ENCODE results near the gene ALG6.

The ALG6 gene

DNA sequence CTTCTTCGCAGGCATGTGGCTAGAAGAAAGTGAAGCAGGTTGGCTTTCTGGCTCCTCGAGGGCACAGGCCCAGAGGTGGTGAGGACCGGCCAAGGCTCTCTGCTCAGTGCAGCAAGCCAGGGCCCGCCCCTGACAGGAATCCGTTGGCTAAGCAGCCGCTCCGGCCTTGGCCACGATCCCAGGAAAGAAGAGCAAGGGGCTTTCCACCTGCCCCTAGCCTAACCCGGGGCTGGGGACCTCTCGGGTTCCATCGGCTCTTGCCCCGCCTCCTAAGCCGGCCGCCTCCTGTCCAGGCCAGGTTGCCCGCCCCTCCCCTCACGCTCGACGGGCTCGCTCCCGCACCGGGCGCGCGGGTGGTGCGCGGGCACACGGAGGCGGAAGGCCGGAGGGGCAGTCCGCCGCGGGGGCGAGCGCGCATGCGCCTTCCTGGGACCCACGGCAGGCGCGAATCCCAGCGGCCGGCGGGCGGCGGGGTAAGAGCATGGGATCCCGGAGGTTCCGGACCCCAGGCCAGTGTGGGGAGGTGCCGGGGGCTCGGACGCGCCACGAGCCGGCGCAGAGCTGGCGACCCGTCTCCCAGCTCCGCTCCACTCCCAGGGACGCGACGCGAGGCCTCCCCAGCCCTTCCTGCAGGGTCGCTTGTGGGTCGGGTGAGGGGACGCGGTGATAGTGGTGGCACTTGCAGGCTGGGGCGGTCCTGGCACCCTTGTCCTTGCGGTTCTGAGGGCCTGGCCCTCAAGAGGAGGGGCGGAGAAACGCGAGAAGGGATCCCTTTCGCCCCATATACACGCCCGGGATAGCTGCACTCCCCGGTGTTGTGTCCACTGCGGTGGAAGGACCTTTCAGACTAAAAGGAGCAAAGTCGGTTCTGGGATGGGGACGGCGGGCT lies at the start of gene ALG6:
ALG6 (plus strand) TSS at position 413 of the 889 bp plus-strand sequence. CDS start 3,351 bp downstream, outside the sequence.
- DNase-seq (ENCODE audit: low read depth) = peak; percentile 94

DNA sequence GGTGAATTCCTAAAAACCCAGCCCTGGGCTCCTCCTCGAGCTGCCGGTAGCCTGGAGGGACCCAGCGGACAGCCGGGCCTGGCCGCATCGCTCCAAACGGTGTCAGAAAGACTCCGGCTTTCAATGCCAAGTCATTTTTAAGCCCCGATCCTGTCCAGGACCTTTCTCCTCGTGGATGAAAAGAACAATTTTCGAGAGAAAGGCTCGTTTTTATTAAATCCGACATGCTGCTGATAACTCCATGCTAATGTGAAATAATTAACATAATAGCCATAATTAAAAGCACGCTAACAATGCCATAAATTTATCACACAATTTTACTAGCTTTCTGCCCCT lies 49.6 kb upstream of the ALG6 start:
- DNase-seq (ENCODE audit: low read depth) = no peak

DNA sequence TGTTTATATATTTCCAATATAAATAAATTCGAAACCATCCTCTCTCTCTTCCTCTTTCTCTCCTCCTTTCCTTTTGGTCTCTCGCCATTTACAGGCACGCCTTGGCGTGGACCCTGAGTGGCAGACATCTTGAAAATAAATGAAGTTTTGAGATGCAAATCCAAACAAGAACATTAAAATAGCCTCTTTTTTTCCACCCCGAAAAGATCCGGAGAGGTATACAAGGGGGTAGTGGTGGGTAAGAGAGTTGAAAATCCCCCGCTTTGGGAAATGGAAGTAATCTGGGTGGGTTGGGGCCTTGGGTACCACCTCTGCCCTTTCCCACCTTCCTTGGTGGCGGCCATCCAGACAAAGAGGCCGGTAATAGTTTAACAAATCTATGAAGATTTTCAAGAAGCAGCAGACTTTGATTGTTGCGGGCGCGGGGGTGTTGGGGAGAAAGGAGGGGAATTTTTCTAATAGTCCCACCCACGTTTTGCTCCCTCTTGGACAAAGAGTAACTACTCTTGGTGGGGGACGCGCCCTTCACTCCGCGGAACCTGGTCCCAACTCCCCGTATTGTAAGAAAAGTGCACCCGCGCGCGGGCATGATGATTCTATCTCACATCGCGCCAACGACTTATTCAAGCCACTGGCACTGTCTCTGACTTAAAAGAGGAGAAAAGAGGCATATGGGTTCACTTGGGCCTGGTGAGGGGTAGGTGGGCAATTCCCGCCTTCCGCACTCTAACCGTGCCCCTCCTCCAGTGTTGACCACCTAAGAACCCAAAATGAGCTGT lies 49.0 kb upstream of the ALG6 start:
- DNase-seq (ENCODE audit: low read depth) = no peak

DNA sequence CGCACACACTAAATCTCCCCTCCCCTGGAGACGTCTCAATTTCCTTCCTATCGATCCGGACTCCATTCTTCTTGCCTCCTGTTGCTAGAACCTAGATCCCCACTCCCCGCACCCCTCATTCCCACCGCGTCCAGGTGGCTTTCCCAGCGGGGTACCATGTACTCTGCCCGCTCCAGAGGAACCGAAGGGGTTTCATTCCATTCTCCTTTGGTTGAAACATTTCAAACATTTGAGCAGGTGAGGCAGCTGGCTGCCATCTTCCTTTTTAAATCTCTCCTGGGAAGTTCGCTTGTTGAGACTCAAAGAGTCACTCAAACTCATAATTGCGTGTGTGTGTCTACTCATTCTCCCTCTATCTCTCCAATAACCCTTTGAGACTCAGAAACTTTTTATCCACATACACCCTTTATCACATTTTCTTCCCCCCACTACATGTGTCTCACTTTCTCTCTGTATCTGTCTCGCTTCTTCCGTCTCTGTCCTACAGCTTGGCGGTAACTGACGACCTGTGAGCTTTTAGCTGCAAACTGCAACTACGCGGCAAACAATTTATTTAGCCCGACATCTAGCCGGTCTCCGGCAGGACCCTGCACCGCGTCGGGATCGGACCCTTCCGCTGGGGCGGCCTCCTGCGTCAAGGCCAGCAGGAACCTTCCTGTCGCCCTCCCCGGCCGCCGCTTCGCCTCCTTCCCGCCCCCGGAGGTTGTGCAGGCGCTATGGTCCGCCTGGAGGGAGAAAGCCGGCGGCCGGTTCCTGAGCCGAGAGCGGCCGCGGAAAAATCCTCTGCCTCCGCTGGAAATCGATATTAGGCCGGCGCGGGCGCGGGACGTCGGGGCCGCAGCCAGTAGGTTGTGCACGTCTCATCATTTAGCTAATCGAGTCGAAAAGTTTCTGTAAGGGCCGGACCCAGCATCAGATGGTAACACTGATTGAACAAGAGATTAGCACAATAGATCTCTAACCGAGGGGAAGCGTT lies 48.1 kb upstream of the ALG6 start:
- no peak for DNase-seq (ENCODE audit: low read depth)

DNA sequence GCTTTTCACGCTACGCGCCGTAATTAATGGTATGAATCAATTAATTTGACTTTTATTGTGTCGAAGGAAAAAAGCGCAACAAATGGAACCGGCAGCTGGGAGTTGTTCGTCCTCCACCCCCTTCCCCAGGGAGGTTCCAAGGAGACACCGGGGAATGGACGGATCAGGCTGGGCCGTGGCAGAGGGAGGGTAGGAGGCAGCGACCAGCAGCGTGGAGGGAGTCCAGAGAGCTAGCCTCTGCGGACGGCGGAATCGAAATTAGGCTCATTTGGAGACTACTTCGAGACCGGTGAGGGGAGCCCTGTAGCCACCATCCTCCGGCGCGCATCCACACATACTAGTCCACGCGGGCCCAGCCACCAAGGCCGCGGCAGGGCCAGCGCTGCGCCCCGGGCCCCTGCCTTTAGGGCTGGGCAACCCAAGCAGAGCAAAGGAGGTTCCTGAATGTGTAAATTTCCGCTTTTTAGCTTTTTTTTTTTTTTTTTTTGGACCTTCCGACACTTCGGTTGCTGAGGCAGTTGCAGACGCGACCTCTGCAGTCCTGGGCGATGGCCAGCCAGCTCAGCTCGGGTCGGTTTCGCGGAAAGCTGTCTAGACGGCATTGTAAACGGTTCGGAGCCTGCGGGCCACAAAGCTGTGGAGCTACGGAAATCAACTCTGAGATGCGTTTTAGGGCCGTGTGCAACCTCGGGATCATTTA lies 47.3 kb upstream of the ALG6 start:
- DNase-seq (ENCODE audit: low read depth) = no peak

DNA sequence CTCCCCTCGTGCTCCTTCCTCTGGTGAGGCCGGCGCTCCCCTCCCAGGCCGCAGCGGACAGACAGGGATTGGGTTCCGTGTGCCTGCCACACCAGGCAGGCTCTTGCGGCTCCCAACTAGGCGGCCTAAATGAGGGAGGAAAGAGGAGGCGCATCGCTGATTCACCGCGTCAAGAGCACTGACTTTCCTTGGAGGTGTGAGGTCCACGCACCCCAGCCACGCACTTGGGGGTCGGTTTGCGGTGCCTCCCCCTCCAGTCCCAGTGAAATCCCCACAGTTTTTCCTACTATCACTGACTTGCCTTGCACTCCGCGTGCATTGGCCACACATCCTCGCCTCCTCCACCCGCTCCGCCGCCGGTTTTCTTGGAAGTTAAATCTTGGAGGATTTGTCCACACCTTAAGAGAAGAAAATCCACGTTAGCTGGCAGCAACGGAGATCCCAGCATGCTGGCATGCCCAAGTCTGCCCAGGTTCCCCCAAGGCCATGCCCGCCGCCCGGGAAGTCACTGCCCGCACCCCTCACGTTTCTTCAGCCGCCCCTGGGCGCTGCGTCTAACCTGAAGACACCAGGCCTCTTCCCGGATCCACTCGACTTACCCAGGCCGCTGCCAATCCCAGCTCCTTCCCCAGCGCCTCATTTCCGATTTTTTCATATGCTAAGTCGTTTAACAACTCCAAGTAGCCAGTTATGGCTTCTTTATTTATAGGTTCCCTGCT lies 46.2 kb upstream of the ALG6 start:
- no peak for DNase-seq (ENCODE audit: low read depth)

DNA sequence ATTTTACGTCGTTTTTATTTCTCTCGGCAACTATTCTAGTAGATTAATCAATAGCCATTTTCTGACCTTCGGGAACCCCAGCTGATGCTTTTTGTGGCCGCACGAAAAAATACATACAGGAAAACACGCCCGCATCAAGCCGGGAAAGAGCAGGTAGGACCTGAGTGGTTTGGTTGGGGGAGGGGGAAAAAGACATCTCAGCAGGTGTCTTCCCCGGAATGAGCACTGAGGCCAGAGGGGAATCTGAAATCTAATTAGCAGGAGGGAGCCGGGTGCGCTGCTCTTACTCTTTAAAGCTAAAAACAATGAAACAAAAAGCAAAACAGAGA lies 45.7 kb upstream of the ALG6 start:
- DNase-seq (ENCODE audit: low read depth) = no peak

DNA sequence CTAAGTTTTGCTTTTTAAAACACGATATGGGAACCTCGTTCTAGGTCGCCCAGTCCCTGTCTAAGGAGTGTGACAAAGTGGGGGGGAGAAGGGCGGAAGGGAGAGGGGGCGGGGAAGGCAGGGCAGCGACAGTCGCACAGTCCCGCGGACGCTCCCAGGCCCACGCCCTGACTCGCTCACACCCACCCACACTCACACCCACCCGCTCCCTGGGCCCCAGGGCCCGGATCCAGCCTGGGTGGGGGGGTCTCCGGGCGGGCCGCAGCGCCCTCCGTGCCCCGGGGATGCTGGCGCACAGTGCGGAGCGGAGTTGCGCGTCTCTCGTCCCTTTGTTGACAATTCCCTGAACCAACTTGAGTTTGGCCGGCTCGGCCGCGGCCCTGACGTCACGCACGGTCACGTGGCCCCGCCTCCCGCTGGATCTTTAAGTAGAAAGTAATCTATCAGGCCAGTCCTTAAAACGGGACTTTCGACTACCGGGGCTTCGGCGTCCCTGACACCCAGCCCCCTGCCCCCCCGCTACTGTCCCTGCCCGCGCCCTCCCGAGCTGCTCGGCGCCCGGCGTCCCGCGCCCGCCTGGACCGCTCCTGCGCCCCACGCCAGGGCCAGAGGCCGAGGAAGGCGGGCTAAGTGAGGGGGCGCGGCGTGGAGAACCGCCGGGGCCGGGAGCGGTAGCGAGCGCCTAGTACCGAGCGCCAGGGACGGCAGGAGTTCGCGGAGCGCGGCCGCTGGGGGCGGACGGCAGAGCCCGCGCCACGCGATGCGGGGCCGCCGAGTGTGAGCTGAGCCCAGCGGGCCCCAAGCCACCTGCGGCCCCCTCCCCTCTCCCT lies 45.1 kb upstream of the ALG6 start, which contains the start of gene FOXD3:
FOXD3 (plus strand) TSS at position 454 of the 830 bp plus-strand sequence. CDS start 492 bp downstream, outside the sequence.
- DNase-seq (ENCODE audit: low read depth) = no peak

DNA sequence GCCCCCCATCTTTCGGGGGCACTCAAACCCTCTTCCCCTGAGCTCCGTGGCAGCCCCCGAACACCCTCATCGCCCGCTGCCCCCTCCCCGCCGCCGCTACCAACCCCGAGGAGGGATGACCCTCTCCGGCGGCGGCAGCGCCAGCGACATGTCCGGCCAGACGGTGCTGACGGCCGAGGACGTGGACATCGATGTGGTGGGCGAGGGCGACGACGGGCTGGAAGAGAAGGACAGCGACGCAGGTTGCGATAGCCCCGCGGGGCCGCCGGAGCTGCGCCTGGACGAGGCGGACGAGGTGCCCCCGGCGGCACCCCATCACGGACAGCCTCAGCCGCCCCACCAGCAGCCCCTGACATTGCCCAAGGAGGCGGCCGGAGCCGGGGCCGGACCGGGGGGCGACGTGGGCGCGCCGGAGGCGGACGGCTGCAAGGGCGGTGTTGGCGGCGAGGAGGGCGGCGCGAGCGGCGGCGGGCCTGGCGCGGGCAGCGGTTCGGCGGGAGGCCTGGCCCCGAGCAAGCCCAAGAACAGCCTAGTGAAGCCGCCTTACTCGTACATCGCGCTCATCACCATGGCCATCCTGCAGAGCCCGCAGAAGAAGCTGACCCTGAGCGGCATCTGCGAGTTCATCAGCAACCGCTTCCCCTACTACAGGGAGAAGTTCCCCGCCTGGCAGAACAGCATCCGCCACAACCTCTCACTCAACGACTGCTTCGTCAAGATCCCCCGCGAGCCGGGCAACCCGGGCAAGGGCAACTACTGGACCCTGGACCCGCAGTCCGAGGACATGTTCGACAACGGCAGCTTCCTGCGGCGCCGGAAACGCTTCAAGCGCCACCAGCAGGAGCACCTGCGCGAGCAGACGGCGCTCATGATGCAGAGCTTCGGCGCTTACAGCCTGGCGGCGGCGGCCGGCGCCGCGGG lies 44.2 kb upstream of the ALG6 start:
- no peak for DNase-seq (ENCODE audit: low read depth)

DNA sequence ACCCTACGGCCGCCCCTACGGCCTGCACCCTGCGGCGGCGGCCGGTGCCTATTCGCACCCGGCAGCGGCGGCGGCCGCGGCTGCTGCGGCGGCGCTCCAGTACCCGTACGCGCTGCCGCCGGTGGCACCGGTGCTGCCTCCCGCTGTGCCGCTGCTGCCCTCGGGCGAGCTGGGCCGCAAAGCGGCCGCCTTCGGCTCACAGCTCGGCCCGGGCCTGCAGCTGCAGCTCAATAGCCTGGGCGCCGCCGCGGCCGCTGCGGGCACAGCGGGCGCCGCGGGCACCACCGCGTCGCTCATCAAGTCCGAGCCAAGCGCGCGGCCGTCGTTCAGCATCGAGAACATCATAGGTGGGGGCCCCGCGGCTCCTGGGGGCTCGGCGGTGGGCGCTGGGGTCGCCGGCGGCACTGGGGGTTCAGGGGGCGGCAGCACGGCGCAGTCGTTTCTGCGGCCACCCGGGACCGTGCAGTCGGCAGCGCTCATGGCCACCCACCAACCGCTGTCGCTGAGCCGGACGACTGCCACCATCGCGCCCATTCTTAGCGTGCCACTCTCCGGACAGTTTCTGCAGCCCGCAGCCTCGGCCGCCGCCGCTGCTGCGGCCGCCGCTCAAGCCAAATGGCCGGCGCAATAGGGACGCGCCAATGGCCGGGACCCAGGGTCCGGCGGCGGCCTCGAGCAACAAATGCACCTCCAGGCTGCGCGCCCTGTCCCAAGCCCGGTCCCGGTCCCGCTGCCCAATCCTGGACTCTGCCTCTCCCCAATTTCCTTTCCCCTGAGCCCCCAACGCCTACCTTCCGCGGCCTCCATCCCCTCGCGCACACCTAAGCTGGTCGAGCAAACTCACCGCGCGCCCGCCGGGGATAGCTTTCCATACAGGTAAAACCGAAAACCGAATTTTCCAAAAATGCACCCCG lies 43.3 kb upstream of the ALG6 start:
- no peak for DNase-seq (ENCODE audit: low read depth)

DNA sequence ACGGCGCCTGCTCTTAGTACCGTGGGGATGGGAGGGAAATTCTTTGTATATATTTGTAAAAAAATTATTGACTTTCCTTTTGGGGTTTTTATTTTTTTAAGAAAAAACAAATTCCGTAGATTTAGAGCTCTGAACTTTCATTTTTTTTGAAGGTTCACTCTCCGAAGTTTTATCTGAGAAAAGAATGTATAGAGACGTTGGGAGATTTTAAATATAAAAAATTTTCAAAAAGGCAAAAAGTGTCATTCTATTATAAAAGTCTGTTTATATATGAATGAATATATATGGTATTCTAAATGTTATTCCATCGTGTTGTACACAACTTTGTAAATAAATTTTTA lies 42.7 kb upstream of the ALG6 start:
- DNase-seq (ENCODE audit: low read depth) = no peak

DNA sequence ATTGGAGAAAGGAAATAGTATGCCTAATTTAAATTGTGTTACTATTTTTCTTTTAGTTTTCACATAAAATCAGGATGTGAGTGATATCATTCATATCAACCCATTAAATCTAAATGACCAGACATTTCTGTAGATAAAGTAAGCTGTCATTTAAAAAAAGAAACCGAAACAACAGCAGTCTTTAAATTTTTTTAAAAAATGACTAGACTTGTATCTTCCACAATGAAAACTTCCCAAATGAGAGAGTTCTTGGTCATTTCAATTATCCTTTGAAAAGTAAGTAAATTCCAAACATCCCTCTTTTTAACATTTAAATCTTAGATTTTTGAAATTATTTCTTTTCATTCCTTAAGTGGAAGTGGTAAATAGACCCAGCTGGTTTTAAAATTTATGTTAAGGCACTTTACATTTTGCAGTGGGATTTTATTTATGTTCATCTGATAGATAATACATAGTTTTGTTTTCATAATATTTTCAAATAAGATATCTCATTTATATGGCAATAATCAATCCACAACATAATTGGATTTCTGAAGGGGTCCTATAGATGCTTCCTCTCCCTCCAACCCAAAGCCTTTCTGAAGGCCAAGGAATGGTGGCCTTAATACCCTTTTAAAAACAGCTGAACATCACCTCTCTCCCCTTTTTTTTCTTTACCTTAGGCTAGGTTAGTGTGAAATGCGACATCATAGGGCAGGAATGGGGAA lies 42.0 kb upstream of the ALG6 start:
- DNase-seq (ENCODE audit: low read depth) = no peak

DNA sequence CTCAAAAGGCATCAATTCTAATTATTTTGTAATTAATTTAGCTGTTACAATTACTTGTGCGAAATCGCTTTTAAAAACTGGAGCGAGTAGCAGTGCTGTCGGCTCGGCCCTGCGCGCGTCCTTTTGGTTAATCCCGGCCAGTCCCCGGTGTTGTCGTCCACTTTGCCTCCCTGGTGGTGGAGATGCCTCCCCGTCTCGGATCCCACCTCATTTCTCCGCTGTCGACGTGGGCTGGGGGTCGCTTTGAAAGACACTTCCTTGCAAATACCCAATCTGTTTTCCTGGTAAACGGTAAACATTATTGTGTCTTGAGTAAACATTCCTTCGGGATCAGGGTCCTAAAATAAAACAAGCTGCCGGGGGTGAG lies 41.3 kb upstream of the ALG6 start:
- DNase-seq (ENCODE audit: low read depth) = no peak

DNA sequence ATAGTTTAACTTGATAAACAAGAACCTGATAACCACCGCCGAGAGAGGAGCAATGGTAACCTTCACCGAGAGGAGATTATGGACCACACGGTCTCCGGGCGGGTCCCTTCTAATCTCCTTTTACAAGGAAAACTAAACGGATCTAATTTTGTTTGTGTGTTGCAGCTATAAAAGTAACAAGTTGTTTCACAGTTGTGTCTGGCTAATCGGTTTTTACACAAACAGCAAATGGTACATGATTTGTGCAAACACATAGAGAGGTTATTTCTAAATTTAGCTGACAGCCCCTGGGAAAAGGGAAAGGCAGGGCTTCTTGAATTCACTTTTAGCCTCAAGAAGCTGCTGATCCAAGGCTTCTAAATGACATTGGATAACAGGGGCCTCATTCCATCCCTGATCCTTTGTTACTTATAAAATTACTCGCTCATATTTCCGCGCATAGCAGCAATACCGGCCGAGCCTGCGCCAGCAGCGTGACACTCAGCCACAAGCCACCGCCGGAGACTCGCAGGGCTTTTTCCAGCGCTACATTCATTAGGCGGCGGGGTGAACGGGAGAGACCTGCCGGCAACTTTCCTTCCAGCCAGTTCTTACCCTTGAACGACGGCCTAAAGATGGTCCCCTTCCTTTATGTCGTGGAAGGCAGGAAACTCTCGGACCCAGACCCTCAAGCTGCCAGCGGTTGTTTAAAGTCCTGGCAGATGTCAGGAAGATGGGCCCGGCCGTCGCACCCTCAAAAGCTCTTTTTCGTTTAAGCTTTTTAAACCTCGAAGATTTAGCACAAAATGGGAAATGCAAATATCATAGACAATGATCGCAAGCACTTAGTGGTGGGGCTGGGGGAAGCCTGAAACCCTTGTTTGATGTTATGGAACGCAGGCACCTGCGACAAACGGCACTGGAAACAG lies 40.7 kb upstream of the ALG6 start:
- DNase-seq (ENCODE audit: low read depth) = no peak

DNA sequence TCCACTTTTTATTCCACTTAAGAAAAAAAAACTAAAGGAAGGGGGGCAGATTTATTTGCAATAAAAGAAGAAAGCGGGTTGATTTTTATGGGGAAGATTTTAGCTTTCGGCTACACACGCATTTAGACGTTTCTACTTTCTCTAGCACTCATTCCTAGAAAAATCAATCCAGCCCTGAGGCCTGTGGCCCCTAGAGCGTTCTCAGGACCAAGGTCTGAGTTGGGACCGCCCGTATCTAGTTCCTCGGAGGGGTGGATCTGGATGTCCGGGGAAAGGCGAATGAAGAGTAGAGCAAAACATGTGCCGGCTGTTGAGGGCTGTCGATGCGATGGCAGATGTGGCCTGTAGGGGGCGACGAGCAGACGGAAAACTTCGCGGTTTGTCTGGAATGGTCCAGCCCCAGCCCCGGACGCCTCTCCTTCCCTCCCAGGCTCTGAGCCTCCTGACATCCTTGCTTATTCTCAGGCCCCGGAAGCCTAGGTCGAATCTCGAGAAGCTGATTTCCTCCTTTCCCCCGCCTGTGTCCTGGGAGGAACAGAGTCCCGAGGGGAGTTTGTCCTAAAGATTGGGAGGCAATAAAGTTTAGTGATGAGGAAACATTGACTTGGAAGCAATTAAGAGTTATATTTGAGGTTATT lies 39.9 kb upstream of the ALG6 start:
- DNase-seq (ENCODE audit: low read depth) = no peak

DNA sequence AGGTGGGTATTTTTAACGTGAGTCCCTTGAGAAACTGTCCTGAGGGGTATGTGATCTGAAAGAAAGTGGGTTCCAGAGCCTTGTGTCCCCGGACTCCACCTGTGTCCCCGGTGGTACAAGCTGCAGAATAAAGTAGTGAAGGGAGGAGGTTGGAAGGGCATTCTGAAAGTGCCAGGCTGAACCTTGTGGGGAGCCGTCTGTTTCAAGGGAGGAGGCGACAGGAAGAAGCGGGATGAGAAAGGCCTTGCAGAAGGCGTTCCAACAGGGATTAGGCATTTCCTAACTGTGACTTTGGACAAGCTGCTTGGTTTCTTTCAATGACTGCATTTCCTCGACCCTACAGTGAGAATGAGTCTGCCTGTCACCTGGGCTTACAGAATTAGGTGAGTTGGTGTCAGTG lies 39.3 kb upstream of the ALG6 start:
- no peak for DNase-seq (ENCODE audit: low read depth)

Measured in activated T-cell treated with anti-CD3 and anti-CD28 coated beads for 24 hours (primary cell).